ENCODE results near the gene SLC25A23. TPM values are rescaled to one million over a fixed set of nuclear protein-coding genes. Genes with fewer than 3 reads are reported as not detected.

SLC25A23 gene
- total and polyA plus RNA-seq, 2 of the 4 experiments (the other 2 are of a cell fraction), result 7.0 to 7.6 TPM

GRCh38 chr19:6448045-6448444, 11.5 kb downstream of the SLC25A23 start:
- no peaks in the 10 kb centered on the region; the same call in 1 of the 2 replicates for H3K9me3 ChIP-seq (ENCODE audit: control insufficient read depth, insufficient read depth, low read length)
- H4K91ac ChIP-seq (ENCODE audit: insufficient read depth, low read depth, low read length), result no peak overlapping the region
- no peak overlapping the region for H3K4ac ChIP-seq (ENCODE audit: low read depth, low read length)
- intact Hi-C loops (cut with micrococcal nuclease) (no loop called here), in situ Hi-C loops (cut with MboI; ENCODE audit: low sequenced_read_pairs) (no loop called here), dilution Hi-C loops (cut with HindIII; ENCODE audit: low sequenced_read_pairs, unreplicated experiment) (no loop called here)
- peaks cover 6% of the 10 kb centered on the region; the same call in 1 of the 2 replicates for H3K36me3 ChIP-seq (ENCODE audit: control insufficient read depth, insufficient read depth, low read length)
- no peak overlapping the region for H4K5ac ChIP-seq (ENCODE audit: low read depth, low read length)
- ATAC-seq (ENCODE audit: low read depth) (no peak), DNase-seq (no peak)
- no peak overlapping the region for H2BK15ac ChIP-seq (ENCODE audit: low read depth, low read length)
- no peak overlapping the region for H3K4me2 ChIP-seq (ENCODE audit: low read depth, low read length)
- TF ChIP-seq CHD1 (IDR thresholded peaks at IDR 0.05; ENCODE audit: low read depth, low read length) (no peak), MXI1 (IDR thresholded peaks at IDR 0.05; ENCODE audit: borderline replicate concordance, low read depth, low read length) (no peak), SMC3 (IDR thresholded peaks at IDR 0.05; ENCODE audit: low read depth, low read length) (no peak), CEBPB (IDR thresholded peaks at IDR 0.05; ENCODE audit: low read depth, low read length) (no peak), MAZ (IDR thresholded peaks at IDR 0.05; ENCODE audit: borderline replicate concordance, low read depth, low read length) (no peak), FOS (IDR thresholded peaks at IDR 0.05; ENCODE audit: low read depth, low read length) (no peak), RFX5 (IDR thresholded peaks at IDR 0.05; ENCODE audit: low read depth, low read length) (no peak)
- TF ChIP-seq, protein P1, sequence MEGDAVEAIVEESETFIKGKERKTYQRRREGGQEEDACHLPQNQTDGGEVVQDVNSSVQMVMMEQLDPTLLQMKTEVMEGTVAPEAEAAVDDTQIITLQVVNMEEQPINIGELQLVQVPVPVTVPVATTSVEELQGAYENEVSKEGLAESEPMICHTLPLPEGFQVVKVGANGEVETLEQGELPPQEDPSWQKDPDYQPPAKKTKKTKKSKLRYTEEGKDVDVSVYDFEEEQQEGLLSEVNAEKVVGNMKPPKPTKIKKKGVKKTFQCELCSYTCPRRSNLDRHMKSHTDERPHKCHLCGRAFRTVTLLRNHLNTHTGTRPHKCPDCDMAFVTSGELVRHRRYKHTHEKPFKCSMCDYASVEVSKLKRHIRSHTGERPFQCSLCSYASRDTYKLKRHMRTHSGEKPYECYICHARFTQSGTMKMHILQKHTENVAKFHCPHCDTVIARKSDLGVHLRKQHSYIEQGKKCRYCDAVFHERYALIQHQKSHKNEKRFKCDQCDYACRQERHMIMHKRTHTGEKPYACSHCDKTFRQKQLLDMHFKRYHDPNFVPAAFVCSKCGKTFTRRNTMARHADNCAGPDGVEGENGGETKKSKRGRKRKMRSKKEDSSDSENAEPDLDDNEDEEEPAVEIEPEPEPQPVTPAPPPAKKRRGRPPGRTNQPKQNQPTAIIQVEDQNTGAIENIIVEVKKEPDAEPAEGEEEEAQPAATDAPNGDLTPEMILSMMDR (conservative IDR thresholded peaks at IDR 0.05; ENCODE audit: low read depth, low read length), result no peak
- TF ChIP-seq, protein P2, sequence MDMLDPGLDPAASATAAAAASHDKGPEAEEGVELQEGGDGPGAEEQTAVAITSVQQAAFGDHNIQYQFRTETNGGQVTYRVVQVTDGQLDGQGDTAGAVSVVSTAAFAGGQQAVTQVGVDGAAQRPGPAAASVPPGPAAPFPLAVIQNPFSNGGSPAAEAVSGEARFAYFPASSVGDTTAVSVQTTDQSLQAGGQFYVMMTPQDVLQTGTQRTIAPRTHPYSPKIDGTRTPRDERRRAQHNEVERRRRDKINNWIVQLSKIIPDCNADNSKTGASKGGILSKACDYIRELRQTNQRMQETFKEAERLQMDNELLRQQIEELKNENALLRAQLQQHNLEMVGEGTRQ (IDR thresholded peaks at IDR 0.05; ENCODE audit: low read depth, low read length), result no peak
- H3K14ac ChIP-seq (replicated peaks; ENCODE audit: low read depth, low read length), result no peak overlapping the region
- H2BK20ac ChIP-seq (ENCODE audit: low read depth, low read length), result no peak overlapping the region
- H3K23ac ChIP-seq (ENCODE audit: low read depth, low read length), result no peak overlapping the region
- H2AK5ac ChIP-seq (ENCODE audit: low read depth, low read length), result no peak overlapping the region
- no peaks in the 10 kb centered on the region for H3K79me1 ChIP-seq (ENCODE audit: low read depth in 1 of 2, low read length in 2 of 2)
- H3K9me1 ChIP-seq (ENCODE audit: insufficient read depth, low read length), result no peaks in the 10 kb centered on the region
- H3K56ac ChIP-seq (ENCODE audit: extremely low read depth, insufficient read depth, low read length), result no peak overlapping the region
- H2BK120ac ChIP-seq (ENCODE audit: low read depth, low read length), result no peak overlapping the region
- no peak overlapping the region for H3K27ac ChIP-seq (ENCODE audit: insufficient read depth, low read length)
- no TSS peak for BruUV-seq (replicated peaks)
- no peak overlapping the region for H3K18ac ChIP-seq (ENCODE audit: low read depth, low read length)
- no peaks in the 10 kb centered on the region for H3K4me1 ChIP-seq (ENCODE audit: control insufficient read depth, insufficient read depth, low read length)
- H2BK5ac ChIP-seq (ENCODE audit: low read depth, low read length, poor library complexity, severe bottlenecking), result no peak overlapping the region
- ChIA-PET POLR2A (ENCODE audit: unreplicated experiment) (no interaction called here), CTCF (no interaction called here)
- H4K8ac ChIP-seq (ENCODE audit: low read depth in 2 of 2, low read length in 2 of 2), result no peak overlapping the region
- H4K20me1 ChIP-seq (ENCODE audit: insufficient read depth, low read length), result no peaks in the 10 kb centered on the region
- no peak overlapping the region for H2AK9ac ChIP-seq (replicated peaks; ENCODE audit: low read depth, low read length, poor library complexity)
- WGBS, 2 experiments (ENCODE audit: extremely low coverage in 2 of 2, insufficient read length in 1 of 2), result 100% methylated on average over 2 of the region's 3 CpGs; no CpG with 5 or more reads in 1 of the 2 experiments
- H3K27me3 ChIP-seq (ENCODE audit: control insufficient read depth, insufficient read depth, low read length), result no peaks in the 10 kb centered on the region
- no peak overlapping the region for H3K4me3 ChIP-seq (ENCODE audit: insufficient read depth, low read depth, low read length)
- H2AFZ ChIP-seq (replicated peaks; ENCODE audit: low read length, poor library complexity), result no peak overlapping the region
- H3K9ac ChIP-seq (ENCODE audit: low read depth, low read length), result no peak overlapping the region
